GM19395 (cell line): ENCODE data around the gene RAB5IF.

ENCODE experiments used
- ATAC-seq: cut with Tn5 transposase; IDR thresholded peaks from one replicate; pipeline ENCODE4 v1.9.1; 2021; ENCODE audit warnings: mild to moderate bottlenecking, moderate library complexity; ENCODE audit not compliant: unreplicated experiment

The RAB5IF gene

DNA sequence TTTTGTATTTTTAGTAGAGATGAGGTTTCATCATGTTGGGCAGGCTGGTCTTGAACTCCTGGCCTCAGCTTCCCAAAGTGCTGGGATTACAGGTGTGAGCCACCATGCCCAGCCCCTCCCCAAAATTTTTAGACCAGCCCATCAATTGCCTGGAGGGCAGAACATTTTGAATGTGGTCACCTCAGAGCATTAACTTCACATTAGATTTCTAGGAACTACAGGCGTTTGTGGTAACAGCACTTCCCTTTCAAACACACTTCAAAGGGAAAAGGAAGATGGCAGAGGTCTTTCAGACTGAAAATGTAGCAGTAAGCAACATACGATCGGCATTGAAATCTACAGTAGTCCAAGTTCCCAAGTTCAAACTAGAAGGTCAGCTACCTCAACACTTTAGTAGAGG lies 52.7 kb downstream of the RAB5IF start:
- no peak for ATAC-seq
